Mammary epithelial cell (primary cell): Measurements from ENCODE around the gene ARMH2.

Source experiments
- EZH2 ChIP-seq: IDR thresholded peaks from 2 replicates; pipeline ENCODE4 v1.6.1; 2012; ENCODE audit warnings: low read length, inconsistent platforms, borderline replicate concordance
- TF ChIP-seq, protein P1 (sequence below), 2 donors: IDR thresholded peaks in 1 of 2; conservative IDR thresholded peaks in 1 of 2; 2 replicates each; pipeline ENCODE4 v1.5.1; 2011 to 2012; ENCODE audit warnings: inconsistent platforms in 2 of 2, low read length in 2 of 2, mild to moderate bottlenecking in 2 of 2, control low read depth in 1 of 2, low read depth in 1 of 2; ENCODE audit not compliant: insufficient read depth in 1 of 2; ENCODE audit errors: extremely low read depth in 1 of 2

DNA sequence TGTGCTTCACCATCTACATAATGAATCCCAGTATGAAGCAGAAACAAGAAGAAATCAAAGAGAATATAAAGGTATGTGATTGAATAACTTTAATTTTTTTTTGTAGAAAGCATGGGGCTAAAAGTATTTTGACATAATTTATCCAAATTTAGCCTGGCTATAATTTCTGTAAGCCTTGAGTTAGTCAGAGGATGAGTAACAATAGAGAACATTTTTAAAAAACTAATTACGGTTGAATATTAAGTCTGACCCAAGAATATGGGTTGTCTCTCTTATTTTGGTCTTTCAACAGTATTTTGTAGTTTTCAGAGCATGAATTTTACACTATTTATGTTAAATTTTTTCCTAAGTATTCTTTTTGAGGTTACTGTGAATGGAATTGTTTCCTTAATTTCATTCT, 21.5 kb downstream of the ARMH2 start:
- TF ChIP-seq, protein P1, sequence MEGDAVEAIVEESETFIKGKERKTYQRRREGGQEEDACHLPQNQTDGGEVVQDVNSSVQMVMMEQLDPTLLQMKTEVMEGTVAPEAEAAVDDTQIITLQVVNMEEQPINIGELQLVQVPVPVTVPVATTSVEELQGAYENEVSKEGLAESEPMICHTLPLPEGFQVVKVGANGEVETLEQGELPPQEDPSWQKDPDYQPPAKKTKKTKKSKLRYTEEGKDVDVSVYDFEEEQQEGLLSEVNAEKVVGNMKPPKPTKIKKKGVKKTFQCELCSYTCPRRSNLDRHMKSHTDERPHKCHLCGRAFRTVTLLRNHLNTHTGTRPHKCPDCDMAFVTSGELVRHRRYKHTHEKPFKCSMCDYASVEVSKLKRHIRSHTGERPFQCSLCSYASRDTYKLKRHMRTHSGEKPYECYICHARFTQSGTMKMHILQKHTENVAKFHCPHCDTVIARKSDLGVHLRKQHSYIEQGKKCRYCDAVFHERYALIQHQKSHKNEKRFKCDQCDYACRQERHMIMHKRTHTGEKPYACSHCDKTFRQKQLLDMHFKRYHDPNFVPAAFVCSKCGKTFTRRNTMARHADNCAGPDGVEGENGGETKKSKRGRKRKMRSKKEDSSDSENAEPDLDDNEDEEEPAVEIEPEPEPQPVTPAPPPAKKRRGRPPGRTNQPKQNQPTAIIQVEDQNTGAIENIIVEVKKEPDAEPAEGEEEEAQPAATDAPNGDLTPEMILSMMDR (conservative IDR thresholded peaks at IDR 0.05 in 1 of 2, IDR thresholded peaks at IDR 0.05 in 1 of 2; ENCODE audit: extremely low read depth in 1 of 2, insufficient read depth in 1 of 2, low read depth in 1 of 2, low read length in 2 of 2): no peak
- no peak for TF ChIP-seq EZH2
